OCI-LY1 (cell line): ENCODE results near the gene TEX52.

Experiments
- H2AFZ ChIP-seq: fragments of 200-600 bp; sonication (generic), shearing (Covaris generic); 2 replicates; pipeline ENCODE4 v1.6.0; 2014; ENCODE audit warnings: antibody characterized with exemption, mild to moderate bottlenecking, low read length
- H3F3A ChIP-seq: fragments of 200-600 bp; sonication (generic), shearing (Covaris generic); 2 replicates; pipeline ENCODE4 v1.6.0; 2014; ENCODE audit warnings: mild to moderate bottlenecking, antibody characterized with exemption, low read length, moderate library complexity; ENCODE audit not compliant: insufficient read depth
- H3K27ac ChIP-seq: fragments of 200-600 bp; sonication (generic); 2 replicates; pipeline ENCODE4 v1.5.1; 2014; ENCODE audit warnings: low read length, mixed run types, mild to moderate bottlenecking, low read depth; ENCODE audit not compliant: poor library complexity, severe bottlenecking
- H3K27me3 ChIP-seq: fragments of 200-600 bp; sonication (generic); 2 replicates; pipeline ENCODE4 v1.6.0; 2014; ENCODE audit warnings: antibody characterized with exemption, mild to moderate bottlenecking, low read length, moderate library complexity; ENCODE audit not compliant: insufficient read depth
- H3K36me3 ChIP-seq: fragments of 200-600 bp; sonication (generic); 2 replicates; pipeline ENCODE4 v1.6.1; 2014; ENCODE audit warnings: mild to moderate bottlenecking, antibody characterized with exemption, low read length, moderate library complexity, mixed read lengths; ENCODE audit not compliant: insufficient read depth
- H3K4me1 ChIP-seq: fragments of 200-600 bp; sonication (generic); 2 replicates; pipeline ENCODE4 v1.5.1; 2014; ENCODE audit warnings: mild to moderate bottlenecking, low read length, moderate library complexity; ENCODE audit not compliant: insufficient read depth, severe bottlenecking
- H3K4me2 ChIP-seq: fragments of 200-600 bp; sonication (generic), shearing (Covaris generic); 2 replicates; pipeline ENCODE4 v1.6.1; 2014; ENCODE audit warnings: low read length
- H3K4me3 ChIP-seq: fragments of 200-600 bp; sonication (generic); 2 replicates; pipeline ENCODE4 v1.5.1; 2014; ENCODE audit warnings: low read length, low read depth, mild to moderate bottlenecking, mixed read lengths; ENCODE audit not compliant: poor library complexity, severe bottlenecking
- H3K79me2 ChIP-seq: fragments of 200-600 bp; shearing (Covaris generic); 2 replicates; pipeline ENCODE4 v1.6.1; 2016; ENCODE audit warnings: mixed run types, low read length, mixed read lengths; ENCODE audit not compliant: insufficient read depth
- H3K9ac ChIP-seq: fragments of 200-600 bp; sonication (generic), shearing (Covaris generic); 2 replicates; pipeline ENCODE4 v1.6.1; 2014; ENCODE audit warnings: mild to moderate bottlenecking, low read length, mixed read lengths
- H3K9me2 ChIP-seq: fragments of 200-600 bp; sonication (generic), shearing (Covaris generic); 2 replicates; pipeline ENCODE4 v1.6.1; 2014; ENCODE audit warnings: low read depth, mild to moderate bottlenecking, low read length, mixed read lengths
- H3K9me3 ChIP-seq: fragments of 200-600 bp; shearing (Covaris generic); 2 replicates; pipeline ENCODE4 v1.6.1; 2014; ENCODE audit warnings: low read length, mixed read lengths
- H4K20me1 ChIP-seq: fragments of 200-600 bp; sonication (generic), shearing (Covaris generic); 2 replicates; pipeline ENCODE4 v1.6.0; 2016; ENCODE audit warnings: mild to moderate bottlenecking, low read length; ENCODE audit not compliant: insufficient read depth
- EZH2 ChIP-seq: fragments of 200-600 bp; sonication (generic), shearing (Covaris generic); IDR thresholded peaks from 2 replicates; pipeline ENCODE4 v1.8.0; 2017; ENCODE audit warnings: borderline replicate concordance, mixed run types, mild to moderate bottlenecking, antibody characterized with exemption, low read length, moderate library complexity, mixed read lengths
- TF ChIP-seq, protein P1 (sequence below): fragments of 200-600 bp; sonication (generic), shearing (Covaris generic); IDR thresholded peaks from 2 replicates; pipeline ENCODE4 v1.5.1; 2017; ENCODE audit warnings: mild to moderate bottlenecking, antibody characterized with exemption, low read length, moderate library complexity, mixed read lengths

The TEX52 gene

GRCh38 chr12:2805143-2805520 lies 51.7 kb downstream of the TEX52 start:
- H3F3A ChIP-seq: no peaks in the 10 kb centered on the region
- H3K9me3 ChIP-seq: no peaks in the 10 kb centered on the region
- H3K79me2 ChIP-seq: no peaks in the 10 kb centered on the region
- TF ChIP-seq EZH2: no peak
- TF ChIP-seq, protein P1, sequence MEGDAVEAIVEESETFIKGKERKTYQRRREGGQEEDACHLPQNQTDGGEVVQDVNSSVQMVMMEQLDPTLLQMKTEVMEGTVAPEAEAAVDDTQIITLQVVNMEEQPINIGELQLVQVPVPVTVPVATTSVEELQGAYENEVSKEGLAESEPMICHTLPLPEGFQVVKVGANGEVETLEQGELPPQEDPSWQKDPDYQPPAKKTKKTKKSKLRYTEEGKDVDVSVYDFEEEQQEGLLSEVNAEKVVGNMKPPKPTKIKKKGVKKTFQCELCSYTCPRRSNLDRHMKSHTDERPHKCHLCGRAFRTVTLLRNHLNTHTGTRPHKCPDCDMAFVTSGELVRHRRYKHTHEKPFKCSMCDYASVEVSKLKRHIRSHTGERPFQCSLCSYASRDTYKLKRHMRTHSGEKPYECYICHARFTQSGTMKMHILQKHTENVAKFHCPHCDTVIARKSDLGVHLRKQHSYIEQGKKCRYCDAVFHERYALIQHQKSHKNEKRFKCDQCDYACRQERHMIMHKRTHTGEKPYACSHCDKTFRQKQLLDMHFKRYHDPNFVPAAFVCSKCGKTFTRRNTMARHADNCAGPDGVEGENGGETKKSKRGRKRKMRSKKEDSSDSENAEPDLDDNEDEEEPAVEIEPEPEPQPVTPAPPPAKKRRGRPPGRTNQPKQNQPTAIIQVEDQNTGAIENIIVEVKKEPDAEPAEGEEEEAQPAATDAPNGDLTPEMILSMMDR: no peak
- no peak overlapping the region for H3K4me2 ChIP-seq
- no peaks in the 10 kb centered on the region for H3K4me1 ChIP-seq
- no peaks in the 10 kb centered on the region for H3K9me2 ChIP-seq
- no peak overlapping the region for H3K9ac ChIP-seq
- H3K27ac ChIP-seq: no peak overlapping the region
- H3K4me3 ChIP-seq: no peak overlapping the region
- peaks cover 65% of the 10 kb centered on the region for H3K36me3 ChIP-seq
- H2AFZ ChIP-seq: no peak overlapping the region
- no peaks in the 10 kb centered on the region for H3K27me3 ChIP-seq
- no peaks in the 10 kb centered on the region for H4K20me1 ChIP-seq

DNA sequence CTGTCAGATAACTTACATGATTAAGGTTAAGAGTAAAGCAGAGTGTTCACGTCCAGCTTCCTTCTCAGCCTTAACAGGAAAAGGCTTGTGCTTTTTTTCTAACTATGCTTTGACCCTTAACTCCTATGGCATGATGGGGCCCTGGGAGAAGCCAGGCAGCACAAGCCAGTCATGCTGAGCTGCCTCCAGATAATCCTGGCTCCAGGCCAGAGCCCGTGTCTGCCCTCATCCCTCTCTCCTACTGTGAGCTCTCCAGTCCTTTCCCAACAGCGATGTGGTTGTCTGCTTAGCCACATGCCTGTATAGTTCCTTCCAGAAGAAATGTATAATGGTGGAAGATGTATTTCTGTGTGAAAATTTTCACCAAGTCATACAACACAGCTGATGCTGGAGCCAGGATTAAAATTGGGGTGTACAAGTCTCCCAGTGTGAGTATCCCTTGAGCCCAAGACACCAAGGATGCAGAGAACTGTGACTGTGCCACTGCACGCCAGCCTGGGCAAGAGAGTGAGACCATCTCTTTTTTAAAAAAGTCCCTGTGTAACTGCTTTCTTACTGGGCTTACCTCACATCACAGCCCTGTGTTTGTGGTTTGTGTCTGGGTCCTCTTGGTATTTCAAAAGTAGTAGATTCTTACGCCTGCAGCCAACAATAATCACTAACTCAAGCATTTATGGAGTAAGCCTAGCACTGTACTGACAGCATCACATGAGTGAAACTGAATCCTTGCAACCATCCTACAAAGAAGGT lies 52.3 kb downstream of the TEX52 start:
- no peaks in the 10 kb centered on the region for H3F3A ChIP-seq
- no peak overlapping the region for H3K27ac ChIP-seq
- no peaks in the 10 kb centered on the region for H3K79me2 ChIP-seq
- H3K9me2 ChIP-seq: no peaks in the 10 kb centered on the region
- TF ChIP-seq, protein P1: no peak
- TF ChIP-seq EZH2: no peak
- H3K27me3 ChIP-seq: no peaks in the 10 kb centered on the region
- H3K4me3 ChIP-seq: no peak overlapping the region
- no peak overlapping the region for H3K4me2 ChIP-seq
- H3K4me1 ChIP-seq: no peaks in the 10 kb centered on the region
- H4K20me1 ChIP-seq: no peaks in the 10 kb centered on the region
- H3K9ac ChIP-seq: no peak overlapping the region
- peaks cover 70% of the 10 kb centered on the region for H3K36me3 ChIP-seq
- no peaks in the 10 kb centered on the region for H3K9me3 ChIP-seq
- H2AFZ ChIP-seq: no peak overlapping the region

DNA sequence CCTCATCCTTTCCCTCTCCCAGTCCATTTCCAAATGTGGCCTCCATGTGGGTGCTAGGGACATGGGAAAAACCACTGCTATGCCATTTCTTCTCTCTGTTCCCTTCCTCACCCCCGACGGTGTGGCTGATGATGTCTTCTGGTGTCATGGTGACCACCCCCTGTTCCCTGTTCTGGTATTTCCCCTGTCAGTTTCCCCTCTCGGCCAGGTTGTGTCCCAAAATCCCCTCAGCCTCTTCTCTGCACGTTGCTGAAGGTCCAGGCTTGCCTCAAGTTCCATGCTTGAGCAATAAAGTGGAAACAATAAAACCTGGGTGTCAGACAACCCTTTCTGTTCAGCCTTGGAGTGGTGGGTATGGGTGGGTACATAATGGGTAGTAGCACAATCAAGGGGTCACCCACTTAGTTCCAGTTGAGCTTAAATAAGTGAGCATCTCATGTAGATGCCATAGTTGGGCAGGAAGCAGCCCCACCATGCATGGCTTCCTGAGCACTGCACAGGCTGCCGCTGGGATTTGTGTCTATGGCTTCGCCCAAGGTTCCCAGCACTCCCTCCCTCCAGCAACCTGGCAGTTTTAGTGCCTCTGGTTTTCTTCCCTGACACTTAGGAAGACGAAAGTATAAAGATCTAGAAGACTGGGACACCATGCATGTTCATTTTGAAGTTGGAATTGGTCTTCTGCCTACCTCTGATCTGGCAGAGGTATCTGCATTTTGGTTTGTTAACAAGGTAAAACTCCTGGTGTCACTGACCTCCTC lies 53.0 kb downstream of the TEX52 start:
- Histone ChIP-seq H3K9me2 (no peaks in the 10 kb centered on the region), H3F3A (no peaks in the 10 kb centered on the region), H3K4me1 (no peaks in the 10 kb centered on the region), H3K27ac (no peak overlapping the region), H4K20me1 (no peaks in the 10 kb centered on the region), H3K4me2 (no peak overlapping the region), H3K9ac (no peak overlapping the region), H2AFZ (no peak overlapping the region), H3K27me3 (no peaks in the 10 kb centered on the region), H3K4me3 (no peak overlapping the region), H3K79me2 (no peaks in the 10 kb centered on the region), H3K36me3 (peaks cover 78% of the 10 kb centered on the region), H3K9me3 (no peaks in the 10 kb centered on the region)
- no peak for TF ChIP-seq EZH2
- TF ChIP-seq, protein P1: no peak
